Heart left ventricle (tissue), 13 donors: ENCODE measurements around the gene RAB3A.

Experiments
- POLR2A ChIP-seq, 2 donors: fragments of 450-650 bp; IDR thresholded peaks; one replicate each; pipeline ENCODE4 v1.6.1; 2017; ENCODE audit warnings: antibody characterized with exemption in 2 of 2, mild to moderate bottlenecking in 2 of 2, moderate library complexity in 2 of 2
- TF ChIP-seq, protein P1 (sequence below), 12 donors: fragments of 200-600 bp; sonication (generic) in 4 of 12; IDR thresholded peaks; one replicate each; pipeline versions ENCODE4 v1.5.0 to v1.8.0; 2018 to 2022; ENCODE audit warnings: antibody characterized with exemption in 12 of 12, mild to moderate bottlenecking in 5 of 12
- donor health status: ischemic (EF 13 %, LVEDD 7.1; RV severe dilation, severe dysfunction).
- donor health status: DM: no; HTN: yes; CAD: no.
- donor health status: DM: no; HTN: no; CAD: no.
- donor health status: ischemic (EF 25% LVEDD 6.9; RV normal size, moderate dysfunction).
- donor health status: ischemic (EF 25% LVEDD 5.7; RV mildly dilated, moderate dysfunction).
- donor health status: ischemic (EF 35%, LVEDD 5.7; RV mildly dilated, moderate dysfunction).
- donor health status: nonischemic (EF 11% LVEDD 7.7; RV severe dilation, severe dysfunction).
- donor health status: DM: yes; HTN: yes; CAD: no.
- donor health status: PGD.
- donor health status: ischemic (EF 29% LVEDD 5.4; RV normal size, mild dysfunction).
- donor health status: nonischemic (EF 23%, LVEDD 6.1; RV moderate dilation, normal function).

DNA sequence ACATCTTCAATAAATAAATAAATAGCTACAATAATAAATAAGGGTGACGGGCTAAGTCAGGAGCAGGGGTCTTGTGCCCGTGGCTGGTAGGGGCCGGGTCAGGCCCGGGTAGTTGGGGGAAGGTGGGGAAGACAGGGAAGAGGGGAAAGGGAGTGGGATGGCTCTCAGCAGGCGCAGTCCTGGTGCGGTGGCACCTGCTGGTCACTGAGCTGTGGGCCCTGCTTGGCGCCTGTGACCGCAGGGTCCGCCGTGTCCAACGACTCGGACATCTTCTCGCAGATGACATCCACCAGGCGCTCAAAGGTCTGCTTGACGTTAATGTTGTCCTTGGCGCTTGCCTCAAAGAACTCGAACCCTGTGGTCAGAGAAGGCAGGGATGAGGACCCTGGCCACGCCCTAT is 6.5 kb downstream of the RAB3A start:
- TF ChIP-seq POLR2A (IDR thresholded peaks at IDR 0.05) = no peak
- TF ChIP-seq, protein P1, sequence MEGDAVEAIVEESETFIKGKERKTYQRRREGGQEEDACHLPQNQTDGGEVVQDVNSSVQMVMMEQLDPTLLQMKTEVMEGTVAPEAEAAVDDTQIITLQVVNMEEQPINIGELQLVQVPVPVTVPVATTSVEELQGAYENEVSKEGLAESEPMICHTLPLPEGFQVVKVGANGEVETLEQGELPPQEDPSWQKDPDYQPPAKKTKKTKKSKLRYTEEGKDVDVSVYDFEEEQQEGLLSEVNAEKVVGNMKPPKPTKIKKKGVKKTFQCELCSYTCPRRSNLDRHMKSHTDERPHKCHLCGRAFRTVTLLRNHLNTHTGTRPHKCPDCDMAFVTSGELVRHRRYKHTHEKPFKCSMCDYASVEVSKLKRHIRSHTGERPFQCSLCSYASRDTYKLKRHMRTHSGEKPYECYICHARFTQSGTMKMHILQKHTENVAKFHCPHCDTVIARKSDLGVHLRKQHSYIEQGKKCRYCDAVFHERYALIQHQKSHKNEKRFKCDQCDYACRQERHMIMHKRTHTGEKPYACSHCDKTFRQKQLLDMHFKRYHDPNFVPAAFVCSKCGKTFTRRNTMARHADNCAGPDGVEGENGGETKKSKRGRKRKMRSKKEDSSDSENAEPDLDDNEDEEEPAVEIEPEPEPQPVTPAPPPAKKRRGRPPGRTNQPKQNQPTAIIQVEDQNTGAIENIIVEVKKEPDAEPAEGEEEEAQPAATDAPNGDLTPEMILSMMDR (IDR thresholded peaks at IDR 0.05) = no peak
